OCI-LY7 (cell line): Measurements from ENCODE around the gene PLSCR1.
"Not testable (repeated sequence)": the region's sequence is repeated elsewhere in the genome, so short reads cannot be mapped to it uniquely, and the experiment has no call there.

Experiments
- CTCF ChIP-seq: fragments of 200-600 bp; sonication (generic); conservative IDR thresholded peaks from 2 replicates; pipeline ENCODE4 v1.5.1; 2014; ENCODE audit warnings: mild to moderate bottlenecking, antibody characterized with exemption, low read length, moderate library complexity, mixed read lengths
- EZH2phosphoT487 ChIP-seq: fragments of 200-600 bp; sonication (generic); IDR thresholded peaks from 2 replicates; pipeline ENCODE4 v1.6.1; 2018; ENCODE audit warnings: low read depth, borderline replicate concordance, mild to moderate bottlenecking, mixed run types, antibody characterized with exemption, low read length, moderate library complexity, mixed read lengths

- not testable (repeated sequence) for TF ChIP-seq CTCF, EZH2phosphoT487
These were observed 47.1 kb downstream of the PLSCR1 start for GRCh38 chr3:146497145-146497843.
